GM13976 (cell line): ENCODE results near the gene PKD2L1.

Experiments
- DNase-seq: peaks from one replicate; pipeline ENCODE4 v3.0.0; 2012; ENCODE audit warnings: low spot score
- CTCF ChIP-seq: IDR thresholded peaks from 2 replicates; pipeline ENCODE4 v1.5.1; 2012; ENCODE audit warnings: borderline replicate concordance, mild to moderate bottlenecking; ENCODE audit not compliant: insufficient read depth; ENCODE audit errors: extremely low read depth, missing control alignments, control extremely low read depth
- in situ Hi-C: fragments of 300-500 bp; cut with MboI; formaldehyde crosslinking; loops from one replicate; pipeline ENCODE4 v1.12.0; 2022; ENCODE audit warnings: low sequenced_read_pairs, mixed read lengths, inconsistent platforms; ENCODE audit not compliant: unreplicated experiment

The PKD2L1 gene

DNA sequence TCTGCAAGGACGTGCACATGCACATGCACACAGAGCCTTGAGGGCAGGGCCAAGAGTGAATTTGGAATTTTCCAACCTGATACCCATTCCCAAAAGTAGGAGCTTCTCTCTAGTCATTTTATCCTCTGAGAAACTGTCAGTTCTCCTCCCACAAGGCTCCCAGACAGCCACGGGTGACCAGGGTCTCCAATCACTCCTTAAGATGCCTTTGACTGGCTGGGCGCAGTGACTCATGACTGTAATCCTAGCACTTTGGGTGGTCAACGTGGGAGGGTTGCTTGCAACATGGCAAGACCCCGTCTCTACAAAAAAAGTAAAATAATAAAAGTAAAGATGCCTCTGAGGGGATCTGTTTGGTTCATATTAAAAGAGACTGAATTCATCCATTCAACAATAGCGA is 30.2 kb upstream of the PKD2L1 start:
- no peak for TF ChIP-seq CTCF
- DNase-seq, result no peak
- in situ Hi-C loops, result no loop called here

DNA sequence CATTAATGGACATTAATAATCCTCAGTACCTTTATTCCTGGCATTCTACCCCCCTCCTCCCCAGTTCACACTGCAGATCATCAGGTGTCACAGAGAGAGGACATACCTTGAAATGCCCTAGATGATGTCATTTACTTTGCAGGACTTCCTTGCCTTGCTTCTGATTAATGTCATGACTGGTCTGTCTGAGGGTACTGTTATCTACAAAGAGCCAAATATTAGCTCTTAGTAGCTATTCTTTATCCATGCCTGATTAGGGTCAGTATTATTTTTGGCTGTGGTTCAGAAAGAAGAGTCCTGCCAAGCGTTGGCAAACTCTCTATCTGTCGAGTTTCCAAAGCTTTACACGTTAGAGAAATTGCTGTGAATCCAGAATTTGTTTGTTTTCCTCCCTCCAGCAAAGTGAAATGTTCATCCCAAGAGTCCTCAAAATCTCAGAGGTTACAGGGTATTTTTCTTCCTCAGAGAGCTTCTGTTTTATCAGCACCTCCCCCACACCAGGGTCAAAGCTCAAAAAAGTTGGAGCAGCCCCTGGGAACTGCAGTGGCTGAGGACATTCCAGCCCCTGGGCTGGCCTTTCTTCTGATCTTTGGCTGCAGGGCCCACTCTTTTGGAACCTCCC is 29.6 kb upstream of the PKD2L1 start:
- in situ Hi-C loops, result no loop called here
- no peak for DNase-seq
- TF ChIP-seq CTCF, result no peak

GRCh38 chr10:100359030-100359432 is 29.0 kb upstream of the PKD2L1 start:
- DNase-seq, result no peak
- no peak for TF ChIP-seq CTCF
- in situ Hi-C loops, result no loop called here

- in situ Hi-C loops, result no loop called here
- TF ChIP-seq CTCF, result no peak
- no peak for DNase-seq
These were observed 27.2 kb upstream of the PKD2L1 start for GRCh38 chr10:100357059-100357858.

DNA sequence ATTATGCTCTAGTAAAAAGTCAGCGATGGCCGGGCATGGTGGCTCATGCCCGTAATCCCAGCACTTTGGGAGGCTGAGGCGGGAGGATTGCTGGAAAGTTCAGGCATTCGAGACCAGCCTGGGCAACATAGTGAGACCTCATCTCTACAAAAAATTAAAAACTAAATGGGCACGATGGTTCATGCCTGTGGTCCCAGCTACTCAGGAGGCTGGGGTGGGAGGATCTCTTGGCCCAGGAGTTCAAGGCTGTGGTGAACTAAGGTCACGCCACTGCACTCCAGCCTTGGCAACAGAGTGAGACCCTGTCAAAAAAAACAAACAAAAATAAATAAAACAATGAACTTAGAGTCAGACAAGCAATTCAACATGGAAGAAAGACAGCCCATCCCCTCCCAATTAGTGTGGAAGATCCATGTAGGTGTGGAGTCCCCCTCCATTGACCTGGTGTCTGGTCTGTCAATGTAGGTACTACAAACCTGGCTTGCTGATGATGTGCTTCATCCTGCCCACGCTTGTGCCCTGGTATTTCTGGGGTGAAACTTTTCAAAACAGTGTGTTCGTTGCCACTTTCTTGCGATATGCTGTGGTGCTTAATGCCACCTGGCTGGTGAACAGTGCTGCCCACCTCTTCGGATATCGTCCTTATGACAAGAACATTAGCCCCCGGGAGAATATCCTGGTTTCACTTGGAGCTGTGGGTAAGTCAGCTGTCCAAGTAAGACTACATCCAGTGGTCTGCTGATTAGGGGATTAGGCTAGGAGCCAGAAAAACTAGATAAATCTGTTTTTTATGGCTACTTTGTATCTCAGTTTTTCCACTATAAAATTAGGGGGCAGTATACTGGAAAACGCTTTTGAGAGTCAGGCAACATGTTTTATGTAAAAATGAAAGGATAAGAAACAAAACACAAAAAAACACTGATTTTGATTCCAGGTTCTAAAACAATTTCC is 26.3 kb upstream of the PKD2L1 start:
- in situ Hi-C loops, result no loop called here
- no peak for DNase-seq
- no peak for TF ChIP-seq CTCF

DNA sequence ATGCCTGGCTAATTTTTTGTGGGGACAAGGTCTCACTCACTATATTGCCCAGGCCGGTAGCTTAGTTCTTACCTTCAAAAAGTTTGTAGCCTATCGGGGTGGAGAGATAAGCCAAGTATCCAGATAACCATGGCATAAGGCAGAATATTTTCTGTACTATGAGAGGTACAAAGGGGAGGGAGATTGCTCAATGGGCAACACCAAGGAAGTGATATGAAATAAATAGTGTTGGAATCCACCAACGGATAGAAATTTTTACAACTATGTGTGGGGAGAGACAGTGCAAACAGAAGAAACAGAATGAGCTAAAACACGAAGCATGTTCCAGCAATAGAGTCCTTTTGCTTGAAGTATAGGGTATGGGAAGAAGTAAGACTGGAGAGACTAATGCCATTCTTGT is 25.1 kb upstream of the PKD2L1 start:
- TF ChIP-seq CTCF, result no peak
- in situ Hi-C loops, result no loop called here
- DNase-seq, result no peak
